A673 (cell line): Measurements from ENCODE around the gene HOXB3. TPM values are rescaled to one million over a fixed set of nuclear protein-coding genes. Genes with fewer than 3 reads are reported as not detected.
A peak's percentile ranks its signal among the peaks of the same experiment; 100 is the strongest.

ENCODE experiments used
- BruUV-seq: library from RNA; stranded (reverse); fragments of 400-500 nt; replicated peaks from 2 replicates; lab custom pipeline; 2021; lab: Mats Ljungman, UMichigan
- CTCF ChIA-PET: fragments of 300-600 bp; sonication (Branson Sonifier 250); formaldehyde crosslinking; loops from one replicate; lab custom pipeline; 2022; ENCODE audit warnings: antibody characterized with exemption; lab: Charles Lee
- POLR2A ChIA-PET: fragments of 300-600 bp; sonication (Branson Sonifier 250); formaldehyde crosslinking; loops from one replicate; lab custom pipeline; 2022; ENCODE audit warnings: antibody characterized with exemption; ENCODE audit not compliant: low non-redundant PET; lab: Charles Lee
- DNase-seq: peaks from one replicate; pipeline ENCODE4 v3.0.0-alpha.2; 2015; ENCODE audit warnings: low spot score
- H3K27ac ChIP-seq: fragments of 200-600 bp; sonication (generic); 2 replicates; pipeline ENCODE4 v1.5.1; 2016; ENCODE audit warnings: mixed run types, low read depth, mild to moderate bottlenecking, mixed read lengths, antibody characterized with exemption, low read length; ENCODE audit not compliant: poor library complexity, severe bottlenecking
- H3K27me3 ChIP-seq: fragments of 200-600 bp; sonication (generic); replicated peaks from 2 replicates; pipeline ENCODE4 v1.6.1; 2017; ENCODE audit warnings: mixed run types, low read depth, mild to moderate bottlenecking, mixed read lengths, antibody characterized with exemption, low read length; ENCODE audit not compliant: insufficient read depth, poor library complexity
- H3K36me3 ChIP-seq: fragments of 200-600 bp; sonication (generic); 2 replicates; pipeline ENCODE4 v1.6.1; 2016; ENCODE audit warnings: mixed run types, mild to moderate bottlenecking, mixed read lengths, antibody characterized with exemption, low read length; ENCODE audit not compliant: insufficient read depth, poor library complexity, severe bottlenecking
- H3K4me1 ChIP-seq: fragments of 200-600 bp; sonication (generic); 2 replicates; pipeline ENCODE4 v1.6.1; 2017; ENCODE audit warnings: mixed run types, mild to moderate bottlenecking, mixed read lengths, antibody characterized with exemption, low read length; ENCODE audit not compliant: insufficient read depth, poor library complexity, severe bottlenecking
- H3K4me3 ChIP-seq: fragments of 200-600 bp; sonication (generic); 2 replicates; pipeline ENCODE4 v1.5.1; 2016; ENCODE audit warnings: low read depth, mixed run types, mild to moderate bottlenecking, mixed read lengths, low read length; ENCODE audit not compliant: poor library complexity, severe bottlenecking
- H3K9me3 ChIP-seq: fragments of 200-600 bp; sonication (generic); 2 replicates; pipeline ENCODE4 v1.6.1; 2016; ENCODE audit warnings: mixed run types, low read depth, mild to moderate bottlenecking, mixed read lengths, antibody characterized with exemption, low read length; ENCODE audit not compliant: poor library complexity, severe bottlenecking
- CTCF ChIP-seq: fragments of 300-800, 200-600 bp; sonication (generic); conservative IDR thresholded peaks from 2 replicates; pipeline ENCODE4 v1.5.1; 2017; ENCODE audit warnings: low read depth, mild to moderate bottlenecking, antibody characterized with exemption, low read length, moderate library complexity, mixed read lengths
- EZH2 ChIP-seq: fragments of 200-600 bp; sonication (generic); IDR thresholded peaks from 2 replicates; pipeline ENCODE4 v1.6.1; 2017; ENCODE audit warnings: borderline replicate concordance, low read depth, mild to moderate bottlenecking, mixed read lengths, antibody characterized with exemption, low read length; ENCODE audit not compliant: poor library complexity, severe bottlenecking
- intact Hi-C: fragments of 100-400 bp; cut with micrococcal nuclease; formaldehyde crosslinking; loops from one replicate; pipeline ENCODE4 v1.10.0; 2022; ENCODE audit not compliant: unreplicated experiment
- total RNA-seq: library from RNA; stranded (reverse); gene quantifications from 2 replicates; pipeline ENCODE4 v1.2.3, GENCODE V29; 2021

The HOXB3 gene
- total RNA-seq, 1 experiment from 2014 or later = 40.7 TPM

- Histone ChIP-seq H3K9me3 (no peaks in the 10 kb centered on the region), H3K36me3 (peaks cover 5% of the 10 kb centered on the region), H3K27ac (peak overlapping the region; percentile 95), H3K27me3 (no peaks in the 10 kb centered on the region), H3K4me3 (peak overlapping the region; percentile 85), H3K4me1 (peaks cover 18% of the 10 kb centered on the region)
- no TSS peak for BruUV-seq
- CTCF ChIA-PET = interaction anchor here (0.6 kb wide), 1 partner anchor 103 kb away, joined by 3 read pairs; no protein-coding TSS in a partner anchor
- no peak for DNase-seq
- intact Hi-C loops = no loop called here
- POLR2A ChIA-PET = interaction anchor here (0.6 to 0.7 kb wide), 2 partner anchors 8 to 301 kb away, joined by 4 to 5 read pairs; no protein-coding TSS in a partner anchor
- TF ChIP-seq CTCF = no peak
- TF ChIP-seq EZH2 = no peak
These were observed 48.9 kb downstream of the HOXB3 start for GRCh38 chr17:48541036-48541576.

DNA sequence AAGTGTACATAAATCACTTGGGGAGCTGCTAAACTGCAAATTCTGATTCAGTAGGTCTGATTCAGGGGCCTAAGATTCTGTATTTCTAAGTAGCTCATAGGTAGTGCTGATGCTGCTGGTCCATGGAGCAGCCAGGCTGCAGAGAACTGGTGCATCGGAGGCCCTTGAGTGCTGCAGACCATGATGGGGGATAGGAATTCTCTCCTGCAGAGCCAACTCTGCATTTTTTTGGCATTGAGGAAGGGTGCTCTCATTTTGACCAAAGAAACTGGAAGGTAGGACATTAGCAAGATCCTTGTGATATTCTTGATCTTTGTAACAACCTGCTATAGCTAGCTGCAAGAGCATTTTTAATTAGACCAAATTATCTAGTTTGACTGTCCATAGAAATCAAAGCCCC lies 49.8 kb downstream of the HOXB3 start:
- no peaks in the 10 kb centered on the region for H3K27me3 ChIP-seq
- BruUV-seq = no TSS peak
- POLR2A ChIA-PET = no interaction called here
- no peak for DNase-seq
- no peak overlapping the region for H3K4me3 ChIP-seq
- CTCF ChIA-PET = interaction anchor here (0.7 kb wide), 1 partner anchor 344 kb away, joined by 4 read pairs; no protein-coding TSS in a partner anchor
- peaks cover 5% of the 10 kb centered on the region for H3K36me3 ChIP-seq
- intact Hi-C loops = no loop called here
- H3K4me1 ChIP-seq = peaks cover 14% of the 10 kb centered on the region
- TF ChIP-seq CTCF (no peak), EZH2 (no peak)
- no peaks in the 10 kb centered on the region for H3K9me3 ChIP-seq
- H3K27ac ChIP-seq = no peak overlapping the region

DNA sequence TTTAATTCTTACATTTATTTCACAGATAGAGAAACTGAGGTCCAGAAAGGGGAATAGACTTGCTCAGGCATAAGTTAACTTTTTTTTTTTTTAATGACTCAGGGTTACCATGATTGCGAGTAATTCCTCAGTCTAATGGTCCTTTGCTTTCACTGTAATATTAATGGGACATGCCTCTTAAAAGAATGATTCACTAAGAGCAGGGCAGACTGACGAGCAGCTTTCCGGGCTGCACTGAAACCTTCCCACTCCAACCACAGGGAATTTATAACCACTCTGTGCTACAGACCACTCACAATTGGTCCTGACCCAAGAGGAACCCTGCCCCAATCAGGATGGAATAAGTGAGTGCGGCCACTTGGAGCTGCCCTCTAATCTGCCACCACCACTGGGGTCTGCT lies 50.9 kb downstream of the HOXB3 start:
- peaks cover 13% of the 10 kb centered on the region for H3K4me1 ChIP-seq
- POLR2A ChIA-PET = no interaction called here
- DNase-seq = no peak
- intact Hi-C loops = no loop called here
- TF ChIP-seq EZH2 = no peak
- no peak for TF ChIP-seq CTCF
- no peak overlapping the region for H3K4me3 ChIP-seq
- CTCF ChIA-PET = no interaction called here
- no peaks in the 10 kb centered on the region for H3K9me3 ChIP-seq
- H3K27ac ChIP-seq = no peak overlapping the region
- no peaks in the 10 kb centered on the region for H3K27me3 ChIP-seq
- H3K36me3 ChIP-seq = peaks cover 5% of the 10 kb centered on the region
- no TSS peak for BruUV-seq
